ENCODE data around the gene IMMP2L. TPM values are rescaled to one million over a fixed set of nuclear protein-coding genes. Genes with fewer than 3 reads are reported as not detected.

The IMMP2L gene
- total RNA-seq, 1 donor from 2014 or later: 21.5 TPM

DNA sequence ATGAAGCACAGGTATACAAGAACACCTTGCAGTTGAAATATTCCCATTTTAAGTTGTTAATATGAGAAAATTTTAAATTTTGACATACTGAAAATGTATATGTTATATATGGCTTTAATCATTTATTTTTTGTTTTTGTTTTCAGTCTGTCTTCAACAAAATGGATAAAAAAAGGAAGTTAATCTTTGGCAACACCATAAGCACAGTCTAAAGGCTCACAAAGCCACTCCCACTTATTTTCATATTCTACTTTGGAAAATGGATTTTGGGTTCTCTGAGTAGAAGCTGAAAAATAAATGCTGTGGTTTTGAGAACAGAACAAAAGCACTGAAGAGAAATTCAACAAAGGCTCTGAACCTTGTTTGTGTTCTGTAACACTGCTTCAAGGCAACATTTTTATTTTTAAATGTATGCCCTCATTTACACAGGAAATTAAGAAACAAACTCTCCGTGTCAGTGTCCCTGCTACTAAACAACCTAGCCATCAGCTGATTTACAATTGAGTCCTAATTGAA is 552.7 kb downstream of the IMMP2L start:
- Mint-ChIP-seq H3K27ac (no peak overlapping the region), H3K4me1 (peaks cover 2% of the 10 kb centered on the region), H3K9me3 (no peaks in the 10 kb centered on the region), H3K27me3 (ENCODE audit: insufficient read depth, low read depth) (no peaks in the 10 kb centered on the region), H3K4me3 (no peak overlapping the region), H3K36me3 (no peaks in the 10 kb centered on the region)
- no peaks in the 10 kb centered on the region for H3K9me3 ChIP-seq (ENCODE audit: low read depth)
- H3F3A ChIP-seq (ENCODE audit: low read depth): no peaks in the 10 kb centered on the region
- no peak overlapping the region for H3K9ac ChIP-seq
- no peaks in the 10 kb centered on the region for H3K4me1 ChIP-seq
- H3K4me2 ChIP-seq: no peak overlapping the region
- no peaks in the 10 kb centered on the region for H3K79me2 ChIP-seq (ENCODE audit: low read depth)
- no peak for DNase-seq (ENCODE audit: low spot score)
- TF ChIP-seq, protein P1, sequence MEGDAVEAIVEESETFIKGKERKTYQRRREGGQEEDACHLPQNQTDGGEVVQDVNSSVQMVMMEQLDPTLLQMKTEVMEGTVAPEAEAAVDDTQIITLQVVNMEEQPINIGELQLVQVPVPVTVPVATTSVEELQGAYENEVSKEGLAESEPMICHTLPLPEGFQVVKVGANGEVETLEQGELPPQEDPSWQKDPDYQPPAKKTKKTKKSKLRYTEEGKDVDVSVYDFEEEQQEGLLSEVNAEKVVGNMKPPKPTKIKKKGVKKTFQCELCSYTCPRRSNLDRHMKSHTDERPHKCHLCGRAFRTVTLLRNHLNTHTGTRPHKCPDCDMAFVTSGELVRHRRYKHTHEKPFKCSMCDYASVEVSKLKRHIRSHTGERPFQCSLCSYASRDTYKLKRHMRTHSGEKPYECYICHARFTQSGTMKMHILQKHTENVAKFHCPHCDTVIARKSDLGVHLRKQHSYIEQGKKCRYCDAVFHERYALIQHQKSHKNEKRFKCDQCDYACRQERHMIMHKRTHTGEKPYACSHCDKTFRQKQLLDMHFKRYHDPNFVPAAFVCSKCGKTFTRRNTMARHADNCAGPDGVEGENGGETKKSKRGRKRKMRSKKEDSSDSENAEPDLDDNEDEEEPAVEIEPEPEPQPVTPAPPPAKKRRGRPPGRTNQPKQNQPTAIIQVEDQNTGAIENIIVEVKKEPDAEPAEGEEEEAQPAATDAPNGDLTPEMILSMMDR (IDR thresholded peaks at IDR 0.05): no peak
- TF ChIP-seq EZH2phosphoT487 (IDR thresholded peaks at IDR 0.05) (no peak), EZH2 (IDR thresholded peaks at IDR 0.05) (no peak)
- no peaks in the 10 kb centered on the region for H3K36me3 ChIP-seq
- H4K20me1 ChIP-seq (ENCODE audit: low read depth): no peaks in the 10 kb centered on the region
- no peak overlapping the region for H3K27ac ChIP-seq
- no peaks in the 10 kb centered on the region for H3K27me3 ChIP-seq
- H2AFZ ChIP-seq (replicated peaks): no peak overlapping the region
- no peak overlapping the region for H3K4me3 ChIP-seq

DNA sequence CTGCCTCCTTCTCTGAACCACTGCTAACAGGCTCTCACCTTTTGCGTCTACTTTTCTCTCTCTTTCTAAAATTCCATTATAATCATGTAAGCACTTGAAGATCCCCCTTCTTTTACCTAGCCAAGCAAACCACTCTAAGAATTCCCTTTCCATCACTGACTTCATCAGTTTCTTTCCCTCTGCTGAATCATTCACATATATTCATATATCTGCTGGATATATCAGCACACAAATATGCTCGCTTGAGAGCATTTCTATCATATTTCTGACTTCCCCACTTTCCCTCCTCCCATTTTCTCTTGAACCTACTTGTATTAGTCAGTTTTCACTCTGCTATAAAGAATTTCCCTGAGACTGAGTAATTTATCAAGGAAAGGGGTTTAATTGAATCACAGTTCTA is 555.6 kb downstream of the IMMP2L start:
- Histone ChIP-seq H3K36me3 (no peaks in the 10 kb centered on the region), H3K27ac (no peak overlapping the region), H3K79me2 (ENCODE audit: low read depth) (no peaks in the 10 kb centered on the region), H3F3A (ENCODE audit: low read depth) (no peaks in the 10 kb centered on the region), H4K20me1 (ENCODE audit: low read depth) (no peaks in the 10 kb centered on the region), H3K9ac (no peak overlapping the region), H3K4me3 (no peak overlapping the region), H3K9me3 (ENCODE audit: low read depth) (no peaks in the 10 kb centered on the region), H3K4me2 (no peak overlapping the region), H3K27me3 (no peaks in the 10 kb centered on the region), H2AFZ (replicated peaks) (no peak overlapping the region), H3K4me1 (no peaks in the 10 kb centered on the region)
- Mint-ChIP-seq H3K36me3 (no peaks in the 10 kb centered on the region), H3K9me3 (no peaks in the 10 kb centered on the region), H3K27ac (no peak overlapping the region), H3K27me3 (ENCODE audit: insufficient read depth, low read depth) (no peaks in the 10 kb centered on the region), H3K4me1 (no peaks in the 10 kb centered on the region), H3K4me3 (no peak overlapping the region)
- no peak for DNase-seq (ENCODE audit: low spot score)
- TF ChIP-seq, protein P1 (IDR thresholded peaks at IDR 0.05): no peak
- TF ChIP-seq EZH2 (IDR thresholded peaks at IDR 0.05) (no peak), EZH2phosphoT487 (IDR thresholded peaks at IDR 0.05) (no peak)

DNA sequence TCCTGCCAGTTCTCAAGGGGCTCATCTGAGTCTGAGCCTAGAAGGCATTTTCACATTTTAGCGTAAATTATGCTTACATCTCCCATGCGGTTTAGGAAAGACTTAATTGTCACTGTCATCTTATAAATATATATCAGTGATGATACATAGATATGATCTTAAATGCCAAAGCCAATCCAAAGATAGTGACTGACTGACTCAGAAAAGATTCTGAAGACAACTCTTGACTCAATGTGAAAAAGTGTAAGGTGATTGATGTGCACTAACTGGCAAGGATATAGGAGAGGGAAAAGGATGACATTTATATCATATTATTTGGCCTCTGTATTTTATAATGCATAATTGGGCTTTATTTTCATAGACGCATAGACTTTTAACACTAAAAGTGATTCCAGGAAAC is 556.3 kb downstream of the IMMP2L start:
- H3K4me1 Mint-ChIP-seq: no peaks in the 10 kb centered on the region
- Histone ChIP-seq H3F3A (ENCODE audit: low read depth) (no peaks in the 10 kb centered on the region), H3K9me3 (ENCODE audit: low read depth) (no peaks in the 10 kb centered on the region), H3K79me2 (ENCODE audit: low read depth) (no peaks in the 10 kb centered on the region), H3K27me3 (no peaks in the 10 kb centered on the region), H4K20me1 (ENCODE audit: low read depth) (no peaks in the 10 kb centered on the region), H3K4me1 (no peaks in the 10 kb centered on the region), H3K4me2 (no peak overlapping the region), H3K9ac (no peak overlapping the region), H2AFZ (replicated peaks) (no peak overlapping the region), H3K4me3 (no peak overlapping the region), H3K36me3 (no peaks in the 10 kb centered on the region), H3K27ac (no peak overlapping the region)
- H3K36me3 Mint-ChIP-seq: no peaks in the 10 kb centered on the region
- no peaks in the 10 kb centered on the region for H3K27me3 Mint-ChIP-seq (ENCODE audit: insufficient read depth, low read depth)
- H3K27ac Mint-ChIP-seq: no peak overlapping the region
- no peak overlapping the region for H3K4me3 Mint-ChIP-seq
- H3K9me3 Mint-ChIP-seq: no peaks in the 10 kb centered on the region
- TF ChIP-seq, protein P1 (IDR thresholded peaks at IDR 0.05): no peak
- no peak for TF ChIP-seq EZH2phosphoT487 (IDR thresholded peaks at IDR 0.05)
- no peak for TF ChIP-seq EZH2 (IDR thresholded peaks at IDR 0.05)
- no peak for DNase-seq (ENCODE audit: low spot score)
